Measurements from ENCODE around the gene SLC17A9.

Gene SLC17A9

GRCh38 chr20:62995898-62996595 lies 43.5 kb downstream of the SLC17A9 start:
- H3K4me1 ChIP-seq (ENCODE audit: control insufficient read depth, insufficient read depth, low read length): no peaks in the 10 kb centered on the region
- no peak overlapping the region for H3K4me3 ChIP-seq (ENCODE audit: low read length)
- DNase-seq (ENCODE audit: low read depth): no peak
- peaks cover 87% of the 10 kb centered on the region for H3K27me3 ChIP-seq (replicated peaks; ENCODE audit: control insufficient read depth, insufficient read depth, low read length)
- H3K9me3 ChIP-seq (ENCODE audit: control insufficient read depth, low read length): peaks cover 8% of the 10 kb centered on the region
- H3K9ac ChIP-seq (ENCODE audit: low read length): no peak overlapping the region
- H3K36me3 ChIP-seq (ENCODE audit: control insufficient read depth, insufficient read depth, low read length, severe bottlenecking): no peaks in the 10 kb centered on the region

GRCh38 chr20:62996596-62996982 lies 44.1 kb downstream of the SLC17A9 start:
- Histone ChIP-seq H3K36me3 (ENCODE audit: control insufficient read depth, insufficient read depth, low read length, severe bottlenecking) (no peaks in the 10 kb centered on the region), H3K27me3 (replicated peaks; ENCODE audit: control insufficient read depth, insufficient read depth, low read length) (peaks cover 86% of the 10 kb centered on the region), H3K9me3 (ENCODE audit: control insufficient read depth, low read length) (peaks cover 8% of the 10 kb centered on the region), H3K4me3 (ENCODE audit: low read length) (no peak overlapping the region), H3K9ac (ENCODE audit: low read length) (no peak overlapping the region), H3K4me1 (ENCODE audit: control insufficient read depth, insufficient read depth, low read length) (no peaks in the 10 kb centered on the region)
- DNase-seq (ENCODE audit: low read depth): no peak

- DNase-seq (ENCODE audit: low read depth): no peak
- no peaks in the 10 kb centered on the region for H3K4me1 ChIP-seq (ENCODE audit: control insufficient read depth, insufficient read depth, low read length)
- no peak overlapping the region for H3K4me3 ChIP-seq (ENCODE audit: low read length)
- H3K9me3 ChIP-seq (ENCODE audit: control insufficient read depth, low read length): peaks cover 8% of the 10 kb centered on the region
- H3K36me3 ChIP-seq (ENCODE audit: control insufficient read depth, insufficient read depth, low read length, severe bottlenecking): no peaks in the 10 kb centered on the region
- no peak overlapping the region for H3K9ac ChIP-seq (ENCODE audit: low read length)
- H3K27me3 ChIP-seq (replicated peaks; ENCODE audit: control insufficient read depth, insufficient read depth, low read length): peaks cover 84% of the 10 kb centered on the region
Observed at GRCh38 chr20:62997417-62998035, 45.0 kb downstream of the SLC17A9 start.

- Histone ChIP-seq H3K4me1 (ENCODE audit: control insufficient read depth, insufficient read depth, low read length) (no peaks in the 10 kb centered on the region), H3K9me3 (ENCODE audit: control insufficient read depth, low read length) (peaks cover 8% of the 10 kb centered on the region), H3K36me3 (ENCODE audit: control insufficient read depth, insufficient read depth, low read length, severe bottlenecking) (no peaks in the 10 kb centered on the region), H3K9ac (ENCODE audit: low read length) (no peak overlapping the region), H3K4me3 (ENCODE audit: low read length) (no peak overlapping the region), H3K27me3 (replicated peaks; ENCODE audit: control insufficient read depth, insufficient read depth, low read length) (peaks cover 87% of the 10 kb centered on the region)
- no peak for DNase-seq (ENCODE audit: low read depth)
Observed at GRCh38 chr20:62998449-62998848, 45.9 kb downstream of the SLC17A9 start.

- H3K4me1 ChIP-seq (ENCODE audit: control insufficient read depth, insufficient read depth, low read length): no peaks in the 10 kb centered on the region
- no peak overlapping the region for H3K9ac ChIP-seq (ENCODE audit: low read length)
- H3K27me3 ChIP-seq (replicated peaks; ENCODE audit: control insufficient read depth, insufficient read depth, low read length): peaks cover 89% of the 10 kb centered on the region
- H3K9me3 ChIP-seq (ENCODE audit: control insufficient read depth, low read length): peaks cover 8% of the 10 kb centered on the region
- no peak overlapping the region for H3K4me3 ChIP-seq (ENCODE audit: low read length)
- no peak for DNase-seq (ENCODE audit: low read depth)
- no peaks in the 10 kb centered on the region for H3K36me3 ChIP-seq (ENCODE audit: control insufficient read depth, insufficient read depth, low read length, severe bottlenecking)
Observed at GRCh38 chr20:62999580-62999979, 47.1 kb downstream of the SLC17A9 start.

- no peak for DNase-seq (ENCODE audit: low read depth)
- no peak overlapping the region for H3K9ac ChIP-seq (ENCODE audit: low read length)
- peaks cover 88% of the 10 kb centered on the region for H3K27me3 ChIP-seq (replicated peaks; ENCODE audit: control insufficient read depth, insufficient read depth, low read length)
- H3K9me3 ChIP-seq (ENCODE audit: control insufficient read depth, low read length): peaks cover 8% of the 10 kb centered on the region
- no peaks in the 10 kb centered on the region for H3K4me1 ChIP-seq (ENCODE audit: control insufficient read depth, insufficient read depth, low read length)
- no peak overlapping the region for H3K4me3 ChIP-seq (ENCODE audit: low read length)
- no peaks in the 10 kb centered on the region for H3K36me3 ChIP-seq (ENCODE audit: control insufficient read depth, insufficient read depth, low read length, severe bottlenecking)
Observed at GRCh38 chr20:63000036-63000435, 47.5 kb downstream of the SLC17A9 start.

GRCh38 chr20:63000958-63001357 lies 48.4 kb downstream of the SLC17A9 start:
- no peaks in the 10 kb centered on the region for H3K4me1 ChIP-seq (ENCODE audit: control insufficient read depth, insufficient read depth, low read length)
- H3K4me3 ChIP-seq (ENCODE audit: low read length): no peak overlapping the region
- H3K27me3 ChIP-seq (replicated peaks; ENCODE audit: control insufficient read depth, insufficient read depth, low read length): peaks cover 79% of the 10 kb centered on the region
- no peak overlapping the region for H3K9ac ChIP-seq (ENCODE audit: low read length)
- no peaks in the 10 kb centered on the region for H3K36me3 ChIP-seq (ENCODE audit: control insufficient read depth, insufficient read depth, low read length, severe bottlenecking)
- H3K9me3 ChIP-seq (ENCODE audit: control insufficient read depth, low read length): peaks cover 8% of the 10 kb centered on the region
- no peak for DNase-seq (ENCODE audit: low read depth)

GRCh38 chr20:63002511-63002910 lies 50.0 kb downstream of the SLC17A9 start:
- H3K9ac ChIP-seq (ENCODE audit: low read length): no peak overlapping the region
- H3K9me3 ChIP-seq (ENCODE audit: control insufficient read depth, low read length): peaks cover 8% of the 10 kb centered on the region
- peaks cover 70% of the 10 kb centered on the region for H3K27me3 ChIP-seq (replicated peaks; ENCODE audit: control insufficient read depth, insufficient read depth, low read length)
- no peak overlapping the region for H3K4me3 ChIP-seq (ENCODE audit: low read length)
- DNase-seq (ENCODE audit: low read depth): no peak
- no peaks in the 10 kb centered on the region for H3K36me3 ChIP-seq (ENCODE audit: control insufficient read depth, insufficient read depth, low read length, severe bottlenecking)
- H3K4me1 ChIP-seq (ENCODE audit: control insufficient read depth, insufficient read depth, low read length): no peaks in the 10 kb centered on the region

GRCh38 chr20:63003546-63003945 lies 51.0 kb downstream of the SLC17A9 start:
- Histone ChIP-seq H3K9ac (ENCODE audit: low read length) (no peak overlapping the region), H3K4me3 (ENCODE audit: low read length) (no peak overlapping the region), H3K9me3 (ENCODE audit: control insufficient read depth, low read length) (peaks cover 8% of the 10 kb centered on the region), H3K36me3 (ENCODE audit: control insufficient read depth, insufficient read depth, low read length, severe bottlenecking) (no peaks in the 10 kb centered on the region), H3K27me3 (replicated peaks; ENCODE audit: control insufficient read depth, insufficient read depth, low read length) (peaks cover 70% of the 10 kb centered on the region), H3K4me1 (ENCODE audit: control insufficient read depth, insufficient read depth, low read length) (no peaks in the 10 kb centered on the region)
- no peak for DNase-seq (ENCODE audit: low read depth)

- no peaks in the 10 kb centered on the region for H3K36me3 ChIP-seq (ENCODE audit: control insufficient read depth, insufficient read depth, low read length, severe bottlenecking)
- H3K4me3 ChIP-seq (ENCODE audit: low read length): no peak overlapping the region
- H3K4me1 ChIP-seq (ENCODE audit: control insufficient read depth, insufficient read depth, low read length): no peaks in the 10 kb centered on the region
- peaks cover under 1% of the 10 kb centered on the region for H3K9me3 ChIP-seq (ENCODE audit: control insufficient read depth, low read length)
- H3K9ac ChIP-seq (ENCODE audit: low read length): no peak overlapping the region
- peaks cover 68% of the 10 kb centered on the region for H3K27me3 ChIP-seq (replicated peaks; ENCODE audit: control insufficient read depth, insufficient read depth, low read length)
- no peak for DNase-seq (ENCODE audit: low read depth)
Observed at GRCh38 chr20:63004607-63005364, 52.3 kb downstream of the SLC17A9 start.

GRCh38 chr20:63005365-63005861 lies 52.9 kb downstream of the SLC17A9 start:
- peaks cover 68% of the 10 kb centered on the region for H3K27me3 ChIP-seq (replicated peaks; ENCODE audit: control insufficient read depth, insufficient read depth, low read length)
- H3K4me1 ChIP-seq (ENCODE audit: control insufficient read depth, insufficient read depth, low read length): no peaks in the 10 kb centered on the region
- DNase-seq (ENCODE audit: low read depth): no peak
- H3K9ac ChIP-seq (ENCODE audit: low read length): no peak overlapping the region
- H3K9me3 ChIP-seq (ENCODE audit: control insufficient read depth, low read length): no peaks in the 10 kb centered on the region
- H3K4me3 ChIP-seq (ENCODE audit: low read length): no peak overlapping the region
- no peaks in the 10 kb centered on the region for H3K36me3 ChIP-seq (ENCODE audit: control insufficient read depth, insufficient read depth, low read length, severe bottlenecking)
